ENCODE measurements around the gene SEC63. TPM values are rescaled to one million over a fixed set of nuclear protein-coding genes. Genes with fewer than 3 reads are reported as not detected.
"Not testable (repeated sequence)": the region's sequence is repeated elsewhere in the genome, so short reads cannot be mapped to it uniquely, and the experiment has no call there.

Gene SEC63
- total RNA-seq, 4 donors from 2014 or later: 9.3 to 25.4 (median 16.2) TPM

DNA sequence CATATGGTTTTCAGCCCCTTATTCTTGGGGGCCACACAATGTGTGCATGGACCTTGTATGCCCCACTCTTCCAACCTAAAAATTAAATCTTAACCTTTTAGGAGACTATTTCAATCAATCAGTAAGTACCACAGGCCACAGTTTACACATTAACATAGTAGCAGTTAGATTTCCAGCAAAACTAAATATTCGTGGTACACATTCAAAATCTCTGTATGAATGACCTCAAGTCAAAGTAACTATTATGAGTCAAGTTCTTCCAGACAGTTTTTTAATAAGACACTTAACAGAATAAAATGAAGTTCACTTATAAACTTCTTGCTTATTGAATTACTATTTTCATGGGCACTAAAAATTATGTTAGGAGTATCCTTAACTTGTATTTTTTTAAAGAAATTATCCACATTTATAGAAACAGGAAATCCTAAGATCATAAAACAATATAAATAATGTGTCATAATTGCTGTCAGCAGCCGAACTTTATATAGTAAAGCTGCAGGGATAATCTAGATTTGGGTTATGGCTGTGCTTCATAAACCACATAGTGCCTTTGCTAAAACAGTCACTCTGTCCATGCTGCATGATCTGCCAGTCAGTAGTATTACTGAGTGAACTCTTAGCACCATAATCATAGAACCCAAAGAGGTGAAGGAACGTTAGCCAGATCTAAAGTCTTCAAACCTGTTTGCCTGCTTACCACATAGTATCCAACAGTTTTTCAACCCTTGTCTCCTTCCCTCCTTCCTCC, 21.7 kb downstream of the SEC63 start:
- intact Hi-C loops (cut with DNase I): no loop called here
- Histone ChIP-seq H3K9me3 (no peaks in the 10 kb centered on the region), H3K4me3 (no peak overlapping the region), H3K36me3 (peaks cover 0 to 9% (median 0%) of the 10 kb centered on the region in 3 donors), H3K27ac (no peak overlapping the region), H3K4me1 (no peaks in the 10 kb centered on the region), H3K27me3 (no peaks in the 10 kb centered on the region)
- no peak for TF ChIP-seq POLR2A (IDR thresholded peaks at IDR 0.05)
- TF ChIP-seq, protein P1, sequence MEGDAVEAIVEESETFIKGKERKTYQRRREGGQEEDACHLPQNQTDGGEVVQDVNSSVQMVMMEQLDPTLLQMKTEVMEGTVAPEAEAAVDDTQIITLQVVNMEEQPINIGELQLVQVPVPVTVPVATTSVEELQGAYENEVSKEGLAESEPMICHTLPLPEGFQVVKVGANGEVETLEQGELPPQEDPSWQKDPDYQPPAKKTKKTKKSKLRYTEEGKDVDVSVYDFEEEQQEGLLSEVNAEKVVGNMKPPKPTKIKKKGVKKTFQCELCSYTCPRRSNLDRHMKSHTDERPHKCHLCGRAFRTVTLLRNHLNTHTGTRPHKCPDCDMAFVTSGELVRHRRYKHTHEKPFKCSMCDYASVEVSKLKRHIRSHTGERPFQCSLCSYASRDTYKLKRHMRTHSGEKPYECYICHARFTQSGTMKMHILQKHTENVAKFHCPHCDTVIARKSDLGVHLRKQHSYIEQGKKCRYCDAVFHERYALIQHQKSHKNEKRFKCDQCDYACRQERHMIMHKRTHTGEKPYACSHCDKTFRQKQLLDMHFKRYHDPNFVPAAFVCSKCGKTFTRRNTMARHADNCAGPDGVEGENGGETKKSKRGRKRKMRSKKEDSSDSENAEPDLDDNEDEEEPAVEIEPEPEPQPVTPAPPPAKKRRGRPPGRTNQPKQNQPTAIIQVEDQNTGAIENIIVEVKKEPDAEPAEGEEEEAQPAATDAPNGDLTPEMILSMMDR (IDR thresholded peaks at IDR 0.05): no peak
- WGBS, 2 donors: 56 to 59% methylated on average over 3 of the region's 3 CpGs
- DNase-seq: no peak

DNA sequence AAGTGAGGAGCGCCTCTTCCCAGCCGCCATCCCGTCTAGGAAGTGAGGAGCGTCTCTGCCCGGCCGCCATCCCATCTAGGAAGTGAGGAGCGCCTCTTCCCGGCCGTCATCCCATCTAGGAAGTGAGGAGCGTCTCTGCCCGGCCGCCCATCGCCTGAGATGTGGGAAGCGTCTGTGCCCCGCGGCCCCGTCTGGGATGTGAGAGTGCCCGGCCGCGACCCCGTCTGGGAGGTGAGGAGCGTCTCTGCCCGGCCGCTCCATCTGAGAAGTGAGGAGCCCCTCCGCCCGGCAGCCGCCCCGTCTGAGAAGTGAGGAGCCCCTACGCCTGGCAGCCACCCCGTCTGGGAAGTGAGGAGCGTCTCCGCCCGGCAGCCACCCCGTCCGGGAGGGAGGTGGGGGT, 23.8 kb downstream of the SEC63 start:
- H3K9me3 ChIP-seq; DNase-seq; H3K4me1 ChIP-seq; H3K4me3 ChIP-seq; H3K27ac ChIP-seq; intact Hi-C loops (cut with DNase I); H3K27me3 ChIP-seq: not testable (repeated sequence)
- no CpG with 5 or more reads among the region's 35 CpGs for WGBS, 2 donors
- peaks cover 0 to 17% (median 0%) of the 10 kb centered on the region in 3 donors for H3K36me3 ChIP-seq

DNA sequence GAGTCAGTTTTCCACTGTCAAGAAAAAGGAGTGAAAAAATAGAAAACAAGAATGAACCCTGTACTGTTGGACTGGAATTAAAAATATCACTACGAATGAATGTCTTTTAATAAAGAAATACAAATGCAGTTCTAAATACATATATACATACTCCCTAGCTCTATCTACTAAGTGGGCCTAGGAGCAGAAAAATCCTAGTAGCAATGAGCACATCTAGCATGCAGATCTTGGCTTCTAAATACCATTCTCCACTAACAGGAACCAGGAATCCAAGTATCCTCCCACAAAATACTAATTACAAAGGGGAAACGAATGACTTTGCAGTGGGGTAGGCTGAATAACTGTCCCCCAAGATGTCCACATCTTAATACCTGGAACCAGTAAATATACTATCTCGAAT, 25.4 kb downstream of the SEC63 start:
- H3K4me3 ChIP-seq: no peak overlapping the region
- H3K9me3 ChIP-seq: no peaks in the 10 kb centered on the region
- no peak for TF ChIP-seq POLR2A (IDR thresholded peaks at IDR 0.05)
- TF ChIP-seq, protein P1 (IDR thresholded peaks at IDR 0.05): no peak
- intact Hi-C loops (cut with DNase I): no loop called here
- H3K36me3 ChIP-seq: peaks cover 0 to 24% (median 0%) of the 10 kb centered on the region in 3 donors
- H3K27ac ChIP-seq: no peak overlapping the region
- H3K27me3 ChIP-seq: no peaks in the 10 kb centered on the region
- DNase-seq: no peak
- H3K4me1 ChIP-seq: no peaks in the 10 kb centered on the region
- 98% methylated on average over 3 of the region's 3 CpGs for WGBS, 2 donors

DNA sequence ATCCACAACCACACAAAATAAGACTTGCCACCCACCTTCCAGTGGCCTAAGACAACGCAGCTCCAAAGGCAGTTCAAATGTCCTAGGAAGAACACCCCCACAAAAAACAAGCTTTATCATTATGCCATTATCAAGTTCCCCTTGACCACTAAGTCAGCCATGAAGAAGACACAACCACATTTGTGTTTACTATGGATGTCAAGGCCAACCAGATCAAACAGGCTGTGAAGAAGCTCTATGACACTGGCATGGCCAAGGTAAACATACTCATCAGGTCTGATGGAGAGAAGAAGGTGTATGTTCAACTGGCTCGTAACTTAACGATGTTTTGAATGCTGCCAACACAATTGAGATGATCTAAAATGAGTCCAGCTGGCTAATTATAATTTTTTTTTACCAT, 26.1 kb downstream of the SEC63 start:
- no peaks in the 10 kb centered on the region for H3K27me3 ChIP-seq
- TF ChIP-seq, protein P1 (IDR thresholded peaks at IDR 0.05): no peak
- TF ChIP-seq POLR2A (IDR thresholded peaks at IDR 0.05): no peak
- H3K4me1 ChIP-seq: no peaks in the 10 kb centered on the region
- H3K9me3 ChIP-seq: no peaks in the 10 kb centered on the region
- H3K4me3 ChIP-seq: no peak overlapping the region
- DNase-seq: no peak
- intact Hi-C loops (cut with DNase I): no loop called here
- WGBS, 2 donors: 90 to 91% methylated on average over 3 of the region's 3 CpGs
- H3K27ac ChIP-seq: no peak overlapping the region
- H3K36me3 ChIP-seq: peaks cover 0 to 30% (median 0%) of the 10 kb centered on the region in 3 donors

DNA sequence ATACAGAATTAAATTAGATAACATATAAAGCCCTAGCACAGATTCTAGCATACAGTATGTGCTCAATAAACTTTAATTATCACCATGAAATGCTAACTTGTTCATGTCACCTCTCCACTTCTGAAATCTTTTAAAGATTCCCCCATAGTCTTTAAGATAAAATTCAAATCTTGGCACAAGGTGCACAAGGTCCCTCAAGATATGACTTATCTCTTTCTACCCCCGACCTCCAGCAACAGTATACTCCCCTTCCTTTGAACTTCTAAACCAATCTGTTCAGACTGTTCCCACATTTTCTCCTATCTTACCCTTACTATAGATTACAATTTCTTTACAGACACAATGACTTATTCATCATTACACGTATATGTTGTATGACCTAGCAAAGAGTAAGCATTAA, 29.0 kb downstream of the SEC63 start:
- WGBS, 2 donors: 92 to 95% methylated on average over 2 of the region's 2 CpGs
- Histone ChIP-seq H3K27ac (no peak overlapping the region), H3K27me3 (no peaks in the 10 kb centered on the region), H3K4me1 (no peaks in the 10 kb centered on the region), H3K9me3 (no peaks in the 10 kb centered on the region), H3K36me3 (peaks cover 0 to 36% (median 0%) of the 10 kb centered on the region in 3 donors), H3K4me3 (no peak overlapping the region)
- intact Hi-C loops (cut with DNase I): no loop called here
- no peak for DNase-seq
- TF ChIP-seq, protein P1 (IDR thresholded peaks at IDR 0.05): no peak

DNA sequence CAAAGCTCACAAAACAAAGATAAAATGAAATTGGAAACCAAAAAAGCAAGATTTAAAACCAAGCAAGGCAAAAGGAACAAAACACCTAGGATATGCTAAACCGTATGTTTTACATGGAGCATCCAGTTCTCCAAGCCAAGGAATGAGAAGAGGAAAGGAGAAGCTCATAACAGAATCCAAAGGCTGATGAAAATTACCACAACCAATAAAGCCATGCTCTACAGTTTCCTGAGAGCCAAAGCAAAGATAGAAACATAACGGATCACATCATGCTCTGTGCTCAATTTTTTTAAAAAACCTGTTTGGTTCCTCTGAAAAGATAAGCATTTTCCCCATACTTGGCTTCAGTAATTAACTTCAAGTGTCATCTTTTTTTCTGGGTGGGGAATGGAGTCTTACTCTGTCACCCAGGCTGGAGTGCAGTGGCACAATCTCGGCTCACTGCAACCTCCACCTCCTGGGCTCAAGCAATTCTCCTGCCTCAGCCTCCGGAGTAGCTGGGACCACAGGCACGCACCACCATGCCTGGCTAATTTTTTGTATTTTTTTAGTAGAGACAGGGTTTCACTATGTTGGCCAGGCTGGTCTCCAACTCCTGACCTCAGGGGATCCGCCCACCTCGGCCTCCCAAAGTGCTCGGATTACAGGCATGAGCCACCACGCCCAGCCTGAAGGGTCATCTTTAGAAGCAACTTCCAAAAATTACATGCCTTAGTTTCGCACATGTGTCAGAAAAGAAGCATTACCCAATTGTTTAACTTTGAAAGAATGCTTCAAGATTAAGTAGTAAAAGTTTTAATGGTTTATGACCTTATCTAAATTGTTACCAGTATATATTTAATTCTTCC, 31.1 kb downstream of the SEC63 start:
- WGBS, 2 donors: 60 to 64% methylated on average over 9 to 10 of the region's 10 CpGs

More for the DNA sequence above, 31.1 kb downstream of the SEC63 start:
- DNase-seq; H3K4me3 ChIP-seq; intact Hi-C loops (cut with DNase I); H3K27ac ChIP-seq; H3K4me1 ChIP-seq; H3K27me3 ChIP-seq; H3K9me3 ChIP-seq: not testable (repeated sequence)
- peaks cover 0 to 51% (median 0%) of the 10 kb centered on the region in 3 donors for H3K36me3 ChIP-seq

All from esophagus squamous epithelium (tissue), 5 donors.